Endothelial cell of umbilical vein (primary cell): ENCODE data around the gene ADGRD2. TPM values are rescaled to one million over a fixed set of nuclear protein-coding genes. Genes with fewer than 3 reads are reported as not detected.
A peak's percentile ranks its signal among the peaks of the same experiment; 100 is the strongest.

Source experiments
- BruUV-seq: library from RNA; stranded (reverse); fragments of 400-500 nt; replicated peaks from 2 replicates; lab custom pipeline; 2021; lab: Mats Ljungman, UMichigan
- CTCF ChIA-PET: fragments of 300-600, 350-600 bp; sonication (Branson Sonifier 250); formaldehyde crosslinking; loops from one replicate; lab custom pipeline; 2021; ENCODE audit warnings: antibody characterized with exemption, inconsistent platforms; lab: Charles Lee
- POLR2A ChIA-PET: fragments of 300-600, 350-600 bp; sonication (Branson Sonifier 250); formaldehyde crosslinking; loops from one replicate; lab custom pipeline; 2021; ENCODE audit warnings: antibody characterized with exemption, inconsistent platforms; lab: Charles Lee
- DNase-seq: peaks from one replicate; pipeline ENCODE4 v3.0.0-alpha.2; 2011; ENCODE audit warnings: low read depth, low spot score
- FAIRE-seq: peaks from 2 replicates; lab custom pipeline; 2011; peaks lifted over from hg19 to GRCh38; lab: Jason Lieb, UNC
- H2AFZ ChIP-seq: 2 replicates; pipeline ENCODE4 v1.6.0; 2012; ENCODE audit warnings: low read depth, low read length, control low read depth, inconsistent platforms
- H3K27ac ChIP-seq: 2 replicates; pipeline ENCODE4 v1.5.1; 2011; ENCODE audit warnings: low read depth, mild to moderate bottlenecking, control low read depth, low read length, moderate library complexity; ENCODE audit not compliant: insufficient read depth
- H3K27me3 ChIP-seq, 2 experiments: 2 replicates each; pipeline versions ENCODE4 v1.6.0 to v1.6.1; 2011; ENCODE audit warnings: low read length in 2 of 2, mixed read lengths in 1 of 2; ENCODE audit not compliant: control insufficient read depth in 2 of 2, insufficient read depth in 2 of 2
- H3K36me3 ChIP-seq, 2 experiments: 2 replicates in 1 of 2; 3 replicates in 1 of 2; pipeline ENCODE4 v1.5.1; 2011; ENCODE audit warnings: low read length in 2 of 2, mild to moderate bottlenecking in 1 of 2, moderate library complexity in 1 of 2; ENCODE audit not compliant: control insufficient read depth in 2 of 2, insufficient read depth in 2 of 2; ENCODE audit errors: extremely low read depth in 1 of 2
- H3K4me1 ChIP-seq: 3 replicates; pipeline ENCODE4 v1.5.1; 2011; ENCODE audit warnings: mild to moderate bottlenecking, low read length; ENCODE audit not compliant: control insufficient read depth, insufficient read depth; ENCODE audit errors: extremely low read depth
- H3K4me2 ChIP-seq: 2 replicates; pipeline ENCODE4 v1.6.1; 2011; ENCODE audit warnings: low read length, control low read depth, mixed read lengths; ENCODE audit not compliant: insufficient read depth
- H3K4me3 ChIP-seq, 3 experiments: fragments of 200-600 bp in 1 of 3; sonication (generic), shearing (Covaris generic) in 1 of 3; replicated peaks in 1 of 3; 2 replicates each; pipeline ENCODE4 v1.5.1; 2011 to 2016; ENCODE audit warnings: control low read depth in 3 of 3, low read length in 3 of 3, mild to moderate bottlenecking in 2 of 3, inconsistent platforms in 1 of 3, low read depth in 1 of 3, moderate library complexity in 1 of 3; ENCODE audit not compliant: insufficient read depth in 1 of 3
- H3K79me2 ChIP-seq: 2 replicates; pipeline ENCODE4 v1.6.0; 2012; ENCODE audit warnings: low read length, inconsistent platforms; ENCODE audit not compliant: control insufficient read depth, insufficient read depth
- H3K9ac ChIP-seq: replicated peaks from 2 replicates; pipeline ENCODE3; 2011; ENCODE audit warnings: low read length, control low read depth; ENCODE audit not compliant: insufficient read depth; ENCODE audit errors: extremely low read depth
- H3K9me1 ChIP-seq: replicated peaks from 3 replicates; pipeline ENCODE4 v1.6.0; 2011; ENCODE audit warnings: mild to moderate bottlenecking, low read length; ENCODE audit not compliant: control insufficient read depth, insufficient read depth; ENCODE audit errors: extremely low read depth
- H3K9me3 ChIP-seq: replicated peaks from 2 replicates; pipeline ENCODE4 v1.5.1; 2012; ENCODE audit warnings: low read length, inconsistent platforms; ENCODE audit not compliant: control insufficient read depth, insufficient read depth
- H4K20me1 ChIP-seq: replicated peaks from 2 replicates; pipeline ENCODE3; 2011; ENCODE audit warnings: mild to moderate bottlenecking, low read length; ENCODE audit not compliant: control insufficient read depth, insufficient read depth; ENCODE audit errors: extremely low read depth
- CTCF ChIP-seq, 2 donors: IDR thresholded peaks; 1 replicate in 1 of 2; 2 replicates in 1 of 2; pipeline ENCODE4 v1.5.1; 2011; ENCODE audit warnings: low read length in 2 of 2, mild to moderate bottlenecking in 2 of 2, moderate library complexity in 2 of 2, control low read depth in 1 of 2, inconsistent platforms in 1 of 2, low read depth in 1 of 2; ENCODE audit not compliant: insufficient read depth in 1 of 2; ENCODE audit errors: extremely low read depth in 1 of 2
- FOS ChIP-seq: IDR thresholded peaks from 2 replicates; pipeline ENCODE4 v1.6.1; 2011; ENCODE audit warnings: mild to moderate bottlenecking, low read length, moderate library complexity, borderline replicate concordance; ENCODE audit not compliant: insufficient read depth
- POLR2A ChIP-seq: IDR thresholded peaks from 2 replicates; pipeline ENCODE4 v1.6.1; 2012; ENCODE audit warnings: low read depth, mild to moderate bottlenecking, control low read depth, low read length
- POLR2AphosphoS5 ChIP-seq: IDR thresholded peaks from 2 replicates; pipeline ENCODE4 v1.6.1; 2012; ENCODE audit warnings: low read depth, mild to moderate bottlenecking, control low read depth, low read length, moderate library complexity; ENCODE audit not compliant: insufficient read depth
- dilution Hi-C: fragments of 300-500 bp; cut with MboI; formaldehyde crosslinking; loops from one replicate; pipeline ENCODE4 v1.15.0; 2019; ENCODE audit warnings: low sequenced_read_pairs; ENCODE audit not compliant: extremely low pct_ligation_motif_present
- intact Hi-C: fragments of 100-400 bp; cut with micrococcal nuclease; formaldehyde crosslinking; loops from one replicate; pipeline ENCODE4 v1.10.0; 2022
- polyA plus RNA-seq, 4 experiments: library from polyadenylated mRNA; depleted of rRNA in 3 of 4; stranded (reverse) in 3 of 4; unstranded in 1 of 4; fragments of >200 nt; gene quantifications; 2 replicates each; pipeline versions ENCODE4 v1.2.1 to v1.2.3, GENCODE V29; 2011 to 2012; ENCODE audit warnings: missing spikeins in 1 of 4
- total RNA-seq: library from RNA; stranded (reverse); gene quantifications from 2 replicates; pipeline ENCODE4 v1.2.3, GENCODE V29; 2021

Gene ADGRD2
- total and polyA plus RNA-seq, 2 donors (not counting 3 experiments of a cell fraction or from before 2014, with no cell fraction given) = not detected

- intact Hi-C loops = no loop called here
- ChIA-PET POLR2A (no interaction called here), CTCF (interaction anchor here (2.4 kb wide), 1 partner anchor 17 kb away, joined by 62 read pairs; no protein-coding TSS in a partner anchor)
- FAIRE-seq (no peak), DNase-seq (peak; percentile 21)
- dilution Hi-C loops = no loop called here
- Histone ChIP-seq H3K4me3 (no peak overlapping the region), H3K79me2 (peaks cover 74% of the 10 kb centered on the region), H3K27me3 (no peaks in the 10 kb centered on the region), H4K20me1 (peaks cover 8% of the 10 kb centered on the region), H3K36me3 (peaks cover 19 to 44% of the 10 kb centered on the region in 2 experiments), H3K4me1 (peaks cover 41% of the 10 kb centered on the region), H3K9me1 (no peaks in the 10 kb centered on the region), H3K4me2 (no peak overlapping the region), H3K9me3 (no peaks in the 10 kb centered on the region), H2AFZ (no peak overlapping the region), H3K9ac (no peak overlapping the region), H3K27ac (no peak overlapping the region)
- no peak for TF ChIP-seq POLR2A
- TF ChIP-seq CTCF (IDR thresholded peaks at IDR 0.05; ENCODE audit: extremely low read depth in 1 of 2, insufficient read depth in 1 of 2, low read depth in 1 of 2, low read length in 2 of 2) = no peak
- TF ChIP-seq POLR2AphosphoS5 = no peak
- BruUV-seq = no TSS peak
These were observed 40.8 kb upstream of the ADGRD2 start for GRCh38 chr9:124409410-124409809.

- dilution Hi-C loops = no loop called here
- FAIRE-seq (no peak), DNase-seq (peak; percentile 25)
- no peak overlapping the region for H2AFZ ChIP-seq
- H3K4me1 ChIP-seq = peaks cover 44% of the 10 kb centered on the region
- H3K36me3 ChIP-seq = peaks cover 13 to 39% of the 10 kb centered on the region in 2 experiments
- H3K79me2 ChIP-seq = peaks cover 75% of the 10 kb centered on the region
- TF ChIP-seq CTCF (IDR thresholded peaks at IDR 0.05; ENCODE audit: extremely low read depth in 1 of 2, insufficient read depth in 1 of 2, low read depth in 1 of 2, low read length in 2 of 2) = peak in 1 of 2 donors; percentile 24
- no peak for TF ChIP-seq FOS
- peak overlapping the region; percentile 91 for H3K27ac ChIP-seq
- BruUV-seq = no TSS peak
- no peaks in the 10 kb centered on the region for H3K9me1 ChIP-seq
- POLR2A ChIA-PET = no interaction called here
- H3K4me3 ChIP-seq = no peak overlapping the region
- H3K9ac ChIP-seq = no peak overlapping the region
- H4K20me1 ChIP-seq = peaks cover 8% of the 10 kb centered on the region
- intact Hi-C loops = loop anchor here (5.0 kb wide), 1 partner anchor 148 kb away; no protein-coding TSS in a partner anchor
- no peaks in the 10 kb centered on the region for H3K9me3 ChIP-seq
- no peaks in the 10 kb centered on the region for H3K27me3 ChIP-seq
- H3K4me2 ChIP-seq = no peak overlapping the region
- CTCF ChIA-PET = interaction anchor here (0.7 to 2.4 kb wide), 13 partner anchors 9 to 297 kb away, joined by 3 to 62 read pairs (median 4); no protein-coding TSS in a partner anchor
These were observed 39.8 kb upstream of the ADGRD2 start for GRCh38 chr9:124410321-124410913.
